SHP77 treated with DMSO at 0.1 percent for 48 hours (cell line): ENCODE data around the gene SRD5A2.

Experiments
- DNase-seq: peaks from one replicate; lab custom pipeline; 2025; lab: John Stamatoyannopoulos, UW

Gene SRD5A2

DNA sequence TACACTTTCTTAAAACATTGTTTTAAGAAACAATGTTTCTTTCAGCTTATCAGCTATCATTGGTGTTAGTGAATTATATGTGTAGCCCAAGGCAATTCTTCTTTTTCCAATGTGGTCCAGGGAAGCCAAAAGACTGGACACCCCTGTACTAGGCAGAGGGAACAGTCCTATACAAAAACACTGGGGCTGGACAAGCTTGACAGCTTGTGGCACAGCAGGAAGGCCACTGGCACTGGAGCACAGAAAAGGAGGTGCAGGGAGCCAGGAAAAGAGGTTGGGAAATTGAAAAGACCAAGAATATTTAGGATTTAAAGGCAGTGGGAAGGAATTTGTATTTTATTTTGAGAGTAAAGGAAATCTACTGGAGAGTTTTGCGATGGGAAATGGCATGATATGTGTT is 47.7 kb downstream of the SRD5A2 start:
- no peak for DNase-seq

DNA sequence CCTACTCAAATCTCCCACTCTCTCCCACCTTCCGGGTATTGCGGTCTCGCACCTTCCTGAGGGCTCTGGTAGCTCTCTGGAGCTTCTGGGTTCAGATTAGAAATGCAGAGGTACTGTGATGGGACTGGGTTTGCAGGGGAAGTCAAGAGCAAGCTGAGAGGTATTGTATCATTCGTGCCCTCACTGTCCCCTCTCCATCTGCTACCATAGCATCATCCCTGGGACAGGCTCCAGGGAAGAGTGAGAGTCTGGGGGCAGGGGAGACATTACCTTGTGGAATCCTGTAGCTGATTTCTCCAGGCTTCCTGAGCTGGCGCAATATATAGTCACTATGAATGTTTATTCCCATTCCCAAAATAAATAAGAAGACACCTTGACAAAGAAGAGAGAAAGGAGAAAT is 49.6 kb downstream of the SRD5A2 start:
- no peak for DNase-seq

DNA sequence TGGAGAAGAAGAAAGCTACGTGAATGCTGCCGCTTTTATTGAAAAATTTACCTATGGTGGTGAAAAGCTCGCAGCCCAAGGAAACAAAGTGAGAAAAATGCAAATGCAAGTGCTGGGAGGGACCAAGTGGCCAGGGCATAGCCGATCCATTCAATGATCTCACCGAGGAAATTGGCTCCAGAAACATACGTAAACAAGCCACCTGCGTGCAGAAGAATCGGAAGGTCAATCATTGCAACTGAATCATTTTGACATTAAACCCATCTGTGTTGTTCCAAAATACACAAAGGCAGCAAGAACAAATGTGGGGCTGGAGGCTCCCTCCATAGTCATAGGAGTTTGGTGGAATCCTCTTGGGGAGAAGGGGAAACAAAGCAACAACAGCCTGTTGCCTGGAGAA is 51.5 kb downstream of the SRD5A2 start:
- DNase-seq: no peak

DNA sequence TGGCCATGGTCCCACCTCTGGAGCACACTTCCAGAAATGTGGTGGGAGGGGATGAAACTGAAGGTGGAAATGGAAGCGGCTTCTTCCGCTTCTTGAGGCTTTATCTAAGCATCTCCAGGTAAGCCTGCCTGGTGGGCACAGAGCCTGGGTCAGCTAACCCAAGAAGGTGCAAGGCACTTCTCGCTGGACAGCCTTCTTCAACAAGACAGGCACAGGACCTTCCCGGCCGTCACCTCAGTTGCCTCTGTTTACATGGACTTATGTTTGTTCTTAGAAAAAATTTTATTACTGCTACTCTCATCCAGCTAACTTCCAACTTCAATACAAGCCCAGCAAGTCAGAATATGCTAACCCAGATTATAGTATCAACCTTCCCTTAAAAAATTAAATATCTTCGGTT is 51.9 kb downstream of the SRD5A2 start:
- no peak for DNase-seq

DNA sequence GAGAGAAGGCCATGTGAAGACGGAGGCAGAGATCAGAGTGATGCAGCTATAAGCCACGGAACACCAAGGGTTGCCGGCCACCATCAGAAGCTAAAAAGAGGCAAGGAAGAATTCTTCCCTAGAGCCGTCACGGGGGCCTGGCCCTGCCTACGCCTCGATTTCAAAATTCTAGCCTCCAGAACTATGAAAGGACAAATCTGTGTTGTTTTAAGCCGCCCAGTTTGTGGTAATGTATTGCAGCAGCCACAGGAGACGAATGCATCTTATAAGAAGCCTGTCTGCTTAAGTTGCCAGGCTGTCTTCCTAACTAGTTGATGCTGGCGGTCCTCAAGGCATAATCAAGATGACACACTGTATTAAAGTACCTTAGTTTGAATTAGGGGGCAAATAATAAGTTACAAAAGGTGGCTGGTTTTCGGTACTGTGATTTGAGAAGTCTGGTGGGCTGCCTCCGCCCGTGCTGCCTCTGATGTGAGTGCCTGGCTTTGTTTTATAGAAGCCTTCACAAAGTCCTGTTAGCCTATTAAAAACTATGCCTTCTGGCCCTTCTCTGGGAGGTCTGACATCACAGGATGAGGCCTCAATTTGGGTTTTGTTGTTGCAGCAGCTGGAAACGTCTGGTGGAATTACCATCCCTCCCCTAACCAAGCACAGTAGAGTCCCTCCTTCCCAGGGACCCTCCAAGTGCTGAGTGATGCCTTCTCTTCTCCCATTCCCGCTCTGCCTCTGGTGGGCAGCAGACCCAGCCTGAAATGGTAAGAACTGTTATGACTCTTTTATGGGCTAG is 53.6 kb downstream of the SRD5A2 start:
- no peak for DNase-seq

DNA sequence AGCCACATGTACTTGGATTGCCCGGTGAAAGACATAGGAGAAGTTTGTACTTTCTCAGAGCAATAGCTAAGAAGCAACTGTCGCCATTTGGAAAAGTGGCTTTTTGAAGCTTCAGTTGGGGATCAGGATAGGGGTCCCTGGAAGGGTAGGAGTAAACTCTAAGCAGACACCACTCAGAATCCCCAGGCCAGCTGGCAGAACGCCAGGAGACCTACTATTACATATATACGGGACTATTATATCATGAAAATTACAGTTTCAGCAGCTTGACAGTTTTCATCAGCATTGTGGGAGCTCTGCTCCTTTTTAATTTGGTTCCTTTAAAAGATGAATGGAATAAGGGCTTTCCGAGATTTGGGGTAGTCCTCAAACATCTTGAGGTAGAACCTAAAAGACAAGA is 54.9 kb downstream of the SRD5A2 start:
- no peak for DNase-seq

DNA sequence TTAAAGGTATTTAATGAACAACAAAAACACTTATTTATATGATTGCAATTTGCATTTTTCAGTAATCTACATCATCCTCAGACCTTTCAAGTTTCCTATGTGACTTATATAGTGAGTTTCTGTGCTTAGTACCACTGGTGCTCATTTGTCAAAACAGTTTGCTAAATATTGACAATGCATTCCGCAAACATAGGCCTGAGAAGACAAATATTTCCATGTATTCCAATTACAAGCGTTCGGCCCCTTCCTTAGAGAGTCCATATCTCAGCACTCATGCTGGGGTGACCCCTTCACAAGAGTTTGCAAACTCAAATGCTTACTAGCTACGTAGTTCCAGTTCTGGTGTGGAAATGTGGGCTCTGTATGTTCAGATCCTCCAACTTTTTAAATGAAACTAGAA is 56.1 kb downstream of the SRD5A2 start:
- DNase-seq: no peak

DNA sequence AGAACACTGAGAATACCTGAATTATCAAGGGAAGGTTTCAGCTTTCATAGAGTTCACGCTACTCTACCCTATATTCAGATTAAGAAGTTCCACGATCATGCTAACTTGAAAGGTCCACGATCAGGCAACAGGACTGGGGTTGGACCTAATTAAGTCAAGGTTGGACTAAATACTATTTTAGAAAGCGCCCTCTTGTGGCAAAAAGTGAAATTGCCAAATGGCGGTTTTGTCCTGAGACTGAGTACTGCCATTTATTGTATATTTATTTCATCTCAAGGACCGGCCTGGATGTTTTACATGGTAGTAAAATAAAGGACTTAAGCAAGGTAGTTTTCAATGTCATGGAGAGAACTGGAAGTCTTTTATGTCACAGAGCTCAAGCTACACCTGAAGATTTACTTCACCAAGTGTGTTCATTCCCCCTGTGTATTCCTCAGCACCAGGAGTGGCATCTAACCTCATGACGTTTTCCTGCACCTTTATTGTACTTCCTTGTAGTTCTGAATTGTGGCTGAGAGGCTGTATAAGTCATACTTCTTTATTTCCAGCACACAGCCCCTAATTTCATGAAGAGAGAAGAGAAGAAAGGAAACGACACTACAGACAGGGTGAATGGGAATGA is 56.8 kb downstream of the SRD5A2 start:
- peak; percentile 6 for DNase-seq

DNA sequence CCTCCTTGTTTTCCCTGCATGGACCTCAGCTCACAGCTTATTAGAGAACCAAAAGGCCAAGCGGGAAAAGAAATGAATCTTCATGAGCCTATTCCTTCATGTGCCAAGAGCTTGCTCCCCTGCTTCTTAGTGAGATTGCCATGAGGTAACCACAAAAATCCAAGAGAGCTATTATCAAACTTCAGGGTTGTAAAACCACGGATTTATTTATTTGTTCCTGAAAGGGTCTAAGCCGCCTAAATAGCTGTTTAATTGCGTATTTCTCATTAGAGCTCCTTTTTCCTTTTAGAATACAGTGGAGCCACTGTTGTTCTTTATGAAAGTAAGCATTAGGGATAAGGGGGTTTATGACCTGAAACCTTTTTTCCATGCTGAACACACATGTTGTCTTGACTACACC is 58.0 kb downstream of the SRD5A2 start:
- DNase-seq: no peak

DNA sequence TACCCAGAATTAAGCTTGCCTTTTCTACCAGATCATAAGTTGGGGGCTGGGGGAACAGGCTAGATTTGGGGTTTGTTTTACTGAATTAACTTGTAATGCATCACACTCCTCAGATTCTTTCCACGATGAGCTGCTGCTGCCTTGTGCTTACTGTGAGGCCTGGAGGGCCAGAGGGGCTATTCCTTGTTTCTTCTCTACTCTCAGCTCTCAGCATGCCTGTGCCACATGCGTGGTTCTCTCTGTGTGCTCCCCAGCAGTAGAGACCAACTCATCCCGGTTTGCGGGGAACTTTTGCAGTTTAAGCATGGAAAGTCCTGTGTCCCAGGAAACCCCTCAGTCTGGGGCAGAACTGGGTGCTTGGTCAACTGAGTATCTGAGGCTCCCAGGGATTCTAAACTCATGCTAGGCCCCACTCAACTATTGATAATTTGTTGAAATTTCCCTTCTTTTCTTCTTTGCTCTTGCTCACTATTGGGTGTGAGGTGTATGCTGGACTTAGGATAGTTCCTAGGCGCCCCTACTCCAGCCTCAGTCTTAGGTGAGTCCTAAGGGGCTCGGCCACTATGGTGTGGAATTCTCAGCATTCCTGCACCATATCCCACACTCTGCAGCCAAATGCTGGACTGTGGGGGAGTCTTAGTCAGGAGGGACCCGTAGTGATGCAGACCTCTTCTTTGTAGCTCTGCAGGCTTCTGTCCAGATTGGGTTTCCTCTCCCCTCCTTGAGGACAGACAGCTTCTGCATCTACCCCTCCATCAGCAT is 63.1 kb downstream of the SRD5A2 start:
- no peak for DNase-seq

DNA sequence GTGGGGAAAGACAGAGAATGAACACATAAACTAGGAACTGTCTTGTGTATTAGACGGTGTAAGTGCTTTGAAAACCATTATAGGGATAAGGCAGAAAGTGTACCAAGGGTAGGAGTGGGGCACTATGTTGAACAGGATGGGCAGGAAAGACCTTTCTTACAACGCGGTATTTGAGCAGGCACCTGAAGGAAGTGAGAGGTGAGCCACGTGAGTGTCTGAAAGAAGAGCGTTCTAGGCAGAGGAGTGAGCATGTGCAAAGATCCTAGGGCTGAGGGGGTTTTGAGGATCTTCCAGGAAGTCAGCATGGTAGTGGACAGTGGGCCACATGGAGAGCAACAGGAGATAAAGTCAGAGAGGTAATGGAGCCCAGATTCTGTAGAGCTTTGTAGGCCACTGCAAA is 65.2 kb downstream of the SRD5A2 start:
- no peak for DNase-seq

DNA sequence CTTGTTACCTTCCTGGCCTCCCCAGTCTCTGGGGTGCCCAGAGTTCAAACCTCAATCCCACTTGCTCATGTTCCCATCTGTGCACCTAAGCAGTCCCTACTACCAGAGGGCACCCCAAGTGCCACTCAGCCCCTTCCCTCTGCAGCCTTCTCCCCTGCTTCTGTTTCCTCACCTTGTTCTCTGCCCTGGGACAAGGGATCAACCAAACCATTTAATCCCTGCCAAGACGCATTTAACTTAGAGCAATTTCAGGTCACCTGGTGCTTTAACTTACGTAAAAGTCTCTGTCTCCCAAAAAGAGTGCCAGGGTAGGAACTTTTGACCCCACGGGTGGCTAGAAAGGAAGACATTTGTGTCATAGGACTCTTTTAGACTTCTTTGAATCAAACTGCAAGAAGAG is 67.2 kb downstream of the SRD5A2 start:
- DNase-seq: no peak

DNA sequence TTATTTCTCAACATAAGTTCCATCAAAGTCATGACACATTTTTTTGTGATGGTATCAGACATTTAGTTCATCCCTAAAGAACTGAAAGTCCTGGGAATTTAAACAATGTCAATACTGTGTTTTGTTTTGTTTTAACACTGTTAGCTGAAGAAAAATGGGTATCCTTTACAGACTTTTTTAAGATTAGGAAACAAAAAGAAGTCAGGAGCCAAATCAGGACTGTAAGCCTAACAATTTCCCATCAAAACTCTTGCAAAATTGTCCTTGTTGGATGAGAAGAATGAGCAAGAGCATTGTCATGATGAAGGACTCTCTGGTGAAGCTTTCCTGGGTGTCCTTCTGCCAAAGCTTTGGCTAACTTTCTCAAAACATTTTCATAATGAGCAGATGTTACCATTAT is 69.4 kb downstream of the SRD5A2 start:
- DNase-seq: no peak

DNA sequence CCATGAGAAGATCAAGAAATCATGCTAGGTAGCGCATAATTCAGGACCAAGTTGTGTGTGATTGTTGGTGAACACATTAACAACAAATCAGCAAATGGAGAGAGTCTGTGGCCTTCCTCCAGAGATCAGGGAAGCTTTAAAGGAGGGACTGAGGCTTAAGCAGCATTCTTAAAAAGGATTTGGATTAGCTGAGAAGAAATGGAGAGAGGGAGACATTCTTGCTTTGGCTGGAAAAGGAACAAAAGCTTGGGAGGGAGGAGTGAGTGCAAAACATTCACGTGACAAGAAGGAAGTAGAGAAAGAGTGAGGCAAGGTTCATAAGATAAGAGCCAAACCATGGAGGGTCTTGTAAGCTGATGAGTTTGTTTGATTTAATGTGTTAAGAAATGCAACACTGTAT is 75.6 kb downstream of the SRD5A2 start:
- no peak for DNase-seq

DNA sequence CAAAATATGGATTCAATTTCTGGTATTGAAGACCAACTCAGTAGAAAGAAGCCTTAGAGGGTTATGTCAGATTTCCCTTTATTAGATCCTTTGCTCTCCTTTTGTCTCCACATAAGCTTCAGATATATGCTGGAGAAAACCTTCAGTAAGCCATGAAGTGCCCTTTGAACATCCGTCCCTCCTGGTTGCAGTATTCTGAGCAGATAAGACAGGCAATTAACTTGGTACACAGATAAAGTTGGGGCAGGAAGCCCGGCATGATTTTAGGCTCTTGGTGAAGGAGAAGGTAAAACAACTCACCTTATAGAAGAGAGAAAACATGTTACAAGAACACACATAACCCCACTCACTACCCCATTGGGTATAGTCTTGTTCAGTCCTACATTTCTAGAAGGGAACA is 76.4 kb downstream of the SRD5A2 start:
- DNase-seq: no peak

DNA sequence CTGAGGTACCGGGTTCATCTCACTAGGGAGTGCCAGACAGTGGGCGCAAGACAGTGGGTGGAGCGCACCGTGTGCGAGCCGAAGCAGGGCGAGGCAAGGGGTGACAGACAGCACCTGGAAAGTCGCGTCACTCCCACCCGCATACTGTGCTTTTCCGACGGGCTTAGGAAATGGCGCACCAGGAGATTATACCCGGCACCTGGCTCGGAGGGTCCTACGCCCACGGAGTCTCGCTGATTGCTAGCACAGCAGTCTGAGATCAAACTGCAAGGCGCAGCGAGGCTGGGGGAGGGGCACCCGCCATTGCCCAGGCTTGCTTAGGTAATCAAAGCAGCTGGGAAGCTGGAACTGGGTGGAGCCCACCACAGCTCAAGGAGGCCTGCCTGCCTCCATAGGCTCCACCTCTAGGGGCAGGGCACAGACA is 84.3 kb downstream of the SRD5A2 start:
- peak; percentile 22 for DNase-seq

DNA sequence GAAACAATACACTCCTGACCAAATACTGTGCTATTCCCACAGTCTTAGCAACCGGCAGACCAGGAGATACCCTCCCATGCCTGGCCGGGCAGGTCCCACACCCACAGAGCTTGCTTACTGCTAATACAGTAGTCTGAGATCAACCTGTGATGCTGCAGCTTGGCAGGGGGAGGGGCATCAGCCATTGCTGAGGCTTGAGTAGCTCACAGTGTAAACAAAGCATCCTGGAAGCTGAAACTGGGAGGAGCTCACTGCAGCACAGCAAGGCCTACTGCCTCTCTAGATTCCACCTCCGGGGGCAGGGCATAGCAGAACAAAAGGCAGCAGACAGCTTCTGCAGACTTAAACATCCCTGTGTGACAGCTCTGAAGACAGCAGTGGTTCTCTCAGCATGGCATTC is 91.4 kb downstream of the SRD5A2 start:
- peak; percentile 60 for DNase-seq

DNA sequence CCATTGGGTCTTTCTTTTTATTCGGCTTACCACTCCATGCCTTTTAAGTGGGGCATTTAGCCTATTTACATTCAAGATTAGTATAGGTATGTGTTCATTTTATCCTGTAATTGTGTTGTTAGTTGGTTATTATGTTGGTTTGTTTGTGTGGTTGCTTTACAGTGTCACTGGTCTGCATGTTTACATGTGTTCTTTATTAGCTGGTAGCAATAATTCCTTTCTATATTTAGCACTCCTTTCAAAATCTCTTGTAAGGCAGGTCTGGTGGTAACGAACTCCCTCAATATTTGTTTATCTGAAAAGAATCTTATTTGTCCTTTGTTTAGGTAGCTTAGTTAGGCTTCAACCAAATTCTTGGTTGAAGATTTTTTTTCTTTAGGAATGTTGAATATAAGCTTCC is 97.5 kb downstream of the SRD5A2 start:
- no peak for DNase-seq

DNA sequence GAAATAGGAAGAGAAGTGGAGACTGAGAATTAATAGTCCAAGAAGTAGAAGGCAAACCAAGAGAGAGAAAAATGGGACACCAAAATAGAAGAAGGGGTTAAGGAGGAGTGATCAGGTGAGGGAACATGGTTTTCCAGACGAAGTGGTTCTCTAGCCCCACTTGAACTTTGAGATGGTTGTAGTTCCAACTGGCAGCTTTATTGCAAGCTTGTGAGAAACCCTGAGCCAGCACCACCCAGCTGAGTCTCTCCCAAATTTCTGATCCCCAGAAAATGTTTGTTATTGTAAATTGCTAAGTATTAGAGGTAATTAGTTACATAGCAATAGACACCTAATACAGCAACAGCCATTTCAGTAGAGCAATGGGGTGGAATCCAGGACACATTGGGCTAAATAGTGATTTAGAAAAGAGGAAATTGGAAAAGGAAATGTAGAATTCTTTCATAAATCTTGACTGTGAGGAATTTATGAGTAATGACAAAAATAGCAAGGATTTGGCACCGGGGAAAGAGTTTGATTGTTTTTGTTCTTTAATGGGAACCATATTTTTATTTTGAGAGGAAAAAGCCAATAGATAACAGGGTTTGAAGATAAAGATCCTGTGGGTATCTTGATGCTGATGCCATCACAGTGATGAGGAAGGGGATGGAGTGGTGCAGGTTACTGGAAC is 104.1 kb downstream of the SRD5A2 start:
- no peak for DNase-seq

DNA sequence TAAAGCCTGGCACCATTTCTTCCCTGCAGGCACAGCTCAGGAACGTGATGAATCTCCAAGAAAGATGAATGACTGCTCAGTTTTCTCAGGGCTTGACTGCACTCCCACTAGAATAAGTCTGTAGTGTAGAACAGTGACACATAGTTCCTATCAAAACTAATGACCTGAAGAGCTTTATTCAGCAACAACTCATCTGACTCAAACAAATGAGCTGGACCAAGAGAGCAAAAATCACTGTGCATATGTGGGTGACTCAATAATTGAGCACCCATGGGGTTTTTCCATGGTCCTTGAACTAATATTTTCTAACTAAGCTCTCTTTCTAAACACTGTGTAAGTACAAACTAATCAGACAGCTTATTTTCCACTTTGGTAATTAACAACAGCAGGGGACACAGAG is 105.0 kb downstream of the SRD5A2 start:
- no peak for DNase-seq

DNA sequence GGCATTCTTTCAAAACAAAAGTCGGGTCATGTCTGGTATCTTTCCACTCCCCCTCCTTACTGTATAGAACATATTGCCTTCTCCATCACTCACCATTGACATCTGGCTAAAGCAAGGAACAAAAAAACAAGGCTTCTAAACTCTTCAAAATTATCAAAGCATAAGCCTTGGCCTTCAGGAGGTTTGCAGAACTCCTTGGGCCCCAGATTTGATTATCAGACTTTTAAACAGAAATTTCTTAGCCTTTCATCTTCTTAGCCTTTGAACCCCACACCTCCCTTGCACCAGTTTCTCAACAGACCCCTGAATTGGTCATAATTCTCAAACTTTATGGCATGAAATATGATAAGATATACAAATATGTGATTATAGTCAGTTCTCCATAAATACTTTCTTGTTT is 106.4 kb downstream of the SRD5A2 start:
- no peak for DNase-seq
